HL-60 (cell line): ENCODE measurements around the gene LMF1.

Experiments
- CTCF ChIP-seq: IDR thresholded peaks from one replicate; pipeline ENCODE4 v1.5.1; 2011; ENCODE audit warnings: low read length, control low read depth, inconsistent platforms; ENCODE audit not compliant: insufficient read depth
- GABPA ChIP-seq: IDR thresholded peaks from 2 replicates; pipeline ENCODE4 v1.6.1; 2012; ENCODE audit warnings: low read depth

- no peak for TF ChIP-seq CTCF
- TF ChIP-seq GABPA: no peak
These were observed 93.3 kb downstream of the LMF1 start for GRCh38 chr16:877242-878071.
